Stomach (tissue), 4 donors: ENCODE results near the gene PKP2.

ENCODE experiments used
- CTCF ChIP-seq, 7 experiments: fragments of 450-650 bp in 4 of 7; fragments of 200-600 bp in 3 of 7; sonication (generic) in 3 of 7; IDR thresholded peaks; one replicate each; pipeline ENCODE4 v1.5.1; 2016 to 2019; ENCODE audit warnings: antibody characterized with exemption in 7 of 7, control low read depth in 2 of 7, mild to moderate bottlenecking in 1 of 7
- EP300 ChIP-seq: sonication (generic); formaldehyde crosslinking; IDR thresholded peaks from one replicate; pipeline ENCODE4 v1.6.1; 2017; ENCODE audit warnings: antibody characterized with exemption
- POLR2A ChIP-seq, 4 donors: fragments of 450-650 bp; IDR thresholded peaks; one replicate each; pipeline ENCODE4 v1.6.1; 2016; ENCODE audit warnings: antibody characterized with exemption in 4 of 4, control low read depth in 2 of 4, mild to moderate bottlenecking in 1 of 4, moderate library complexity in 1 of 4

- TF ChIP-seq POLR2A (IDR thresholded peaks at IDR 0.05) (no peak), EP300 (no peak), CTCF (IDR thresholded peaks at IDR 0.05) (no peak)
Observed at GRCh38 chr12:32894566-32894965, 2.0 kb downstream of the PKP2 start.
